ENCODE results near the gene GANAB.

GRCh38 chr11:62575837-62576236 is 70.6 kb downstream of the GANAB start:
- no peak for TF ChIP-seq ARNTL (CRISPR knock-in tag; IDR thresholded peaks at IDR 0.05; ENCODE audit: borderline replicate concordance, low read depth)
- TF ChIP-seq PATZ1 (CRISPR knock-in tag; IDR thresholded peaks at IDR 0.05; ENCODE audit: borderline replicate concordance), result no peak
- TF ChIP-seq ZNF565 (CRISPR knock-in tag; conservative IDR thresholded peaks at IDR 0.05; ENCODE audit: low read depth), result no peak
- no peak for TF ChIP-seq TCF4 (CRISPR knock-in tag; IDR thresholded peaks at IDR 0.05; ENCODE audit: borderline replicate concordance)
- TF ChIP-seq TOX (CRISPR knock-in tag; IDR thresholded peaks at IDR 0.05; ENCODE audit: borderline replicate concordance), result no peak
